PC-3 (cell line): ENCODE data around the gene RGS9BP. TPM values are rescaled to one million over a fixed set of nuclear protein-coding genes. Genes with fewer than 3 reads are reported as not detected.

Experiments used
- ATAC-seq: fragments of 200-7000 bp; cut with Tn5 transposase; 2 replicates; pipeline ENCODE4 v1.9.1; 2020; ENCODE audit warnings: mild to moderate bottlenecking, moderate library complexity
- BruUV-seq: library from RNA; stranded (reverse); fragments of 400-500 nt; replicated peaks from 2 replicates; lab custom pipeline; 2021; lab: Mats Ljungman, UMichigan
- CTCF ChIA-PET: fragments of 300-600 bp; sonication (Branson Sonifier 250); formaldehyde crosslinking; loops from one replicate; lab custom pipeline; 2022; ENCODE audit warnings: antibody characterized with exemption; lab: Charles Lee
- POLR2A ChIA-PET: fragments of 300-600 bp; sonication (Branson Sonifier 250); formaldehyde crosslinking; loops from one replicate; lab custom pipeline; 2022; ENCODE audit warnings: antibody characterized with exemption; ENCODE audit not compliant: unreplicated experiment; lab: Charles Lee
- DNase-seq: peaks from one replicate; pipeline ENCODE4 v3.0.0-alpha.2; 2015
- H2AFZ ChIP-seq: fragments of 300-600 bp; sonication (generic); 2 replicates; pipeline ENCODE4 v1.6.0; 2016; ENCODE audit warnings: antibody characterized with exemption, low read length
- H3F3A ChIP-seq: fragments of 300-600 bp; sonication (generic); one replicate; pipeline ENCODE4 v1.6.0; 2017; ENCODE audit warnings: antibody characterized with exemption, low read length, control low read depth, mild to moderate bottlenecking; ENCODE audit not compliant: unreplicated experiment
- H3K27ac ChIP-seq: fragments of 300-600 bp; sonication (generic); 2 replicates; pipeline ENCODE4 v1.5.1; 2016; ENCODE audit warnings: mild to moderate bottlenecking, low read length
- H3K27me3 ChIP-seq: fragments of 300-600 bp; sonication (generic); 2 replicates; pipeline ENCODE4 v1.6.1; 2016; ENCODE audit warnings: low read length, mixed read lengths
- H3K36me3 ChIP-seq: fragments of 300-600 bp; sonication (generic); 2 replicates; pipeline ENCODE4 v1.6.1; 2016; ENCODE audit warnings: low read depth, mixed run types, low read length, mixed read lengths
- H3K4me1 ChIP-seq: fragments of 300-600 bp; sonication (generic); 2 replicates; pipeline ENCODE4 v1.5.1; 2016; ENCODE audit warnings: low read length; ENCODE audit not compliant: insufficient read depth
- H3K4me2 ChIP-seq: fragments of 300-600 bp; sonication (generic); 2 replicates; pipeline ENCODE4 v1.6.0; 2016; ENCODE audit warnings: low read length
- H3K4me3 ChIP-seq: fragments of 300-600 bp; sonication (generic); 2 replicates; pipeline ENCODE4 v1.5.1; 2016; ENCODE audit warnings: mild to moderate bottlenecking, low read length, mixed read lengths
- H3K79me2 ChIP-seq: fragments of 300-600 bp; sonication (generic); 2 replicates; pipeline ENCODE4 v1.6.1; 2017; ENCODE audit warnings: low read length, mixed read lengths
- H3K9ac ChIP-seq: fragments of 300-600 bp; sonication (generic); 2 replicates; pipeline ENCODE4 v1.6.0; 2016; ENCODE audit warnings: mild to moderate bottlenecking, low read length
- H3K9me2 ChIP-seq: fragments of 300-600 bp; sonication (generic); replicated peaks from 2 replicates; pipeline ENCODE4 v1.6.1; 2016; ENCODE audit warnings: mixed run types, low read length, mixed read lengths
- H3K9me3 ChIP-seq: fragments of 300-600 bp; sonication (generic); 2 replicates; pipeline ENCODE4 v1.6.1; 2016; ENCODE audit warnings: low read length, mixed read lengths
- H4K20me1 ChIP-seq: fragments of 300-600 bp; sonication (generic); 2 replicates; pipeline ENCODE4 v1.6.1; 2016; ENCODE audit warnings: low read length, mixed read lengths
- EZH2 ChIP-seq: fragments of 300-600 bp; sonication (generic); IDR thresholded peaks from one replicate; pipeline ENCODE4 v1.6.1; 2017; ENCODE audit warnings: antibody characterized with exemption, mild to moderate bottlenecking, low read length; ENCODE audit not compliant: unreplicated experiment
- EZH2phosphoT487 ChIP-seq: fragments of 300-600 bp; sonication (generic); IDR thresholded peaks from 2 replicates; pipeline ENCODE4 v1.6.1; 2018; ENCODE audit warnings: mild to moderate bottlenecking, antibody characterized with exemption, low read length, borderline replicate concordance
- intact Hi-C: fragments of 100-400 bp; cut with micrococcal nuclease; formaldehyde crosslinking; loops from 2 replicates; pipeline ENCODE4 v1.9.0; 2023
- total RNA-seq: library from RNA; depleted of rRNA; stranded (reverse); fragments of >200 nt; gene quantifications from 2 replicates; pipeline ENCODE4 v1.2.3, GENCODE V29; 2014; rRNA removed
- TF ChIP-seq, protein P1 (sequence below): fragments of 300-600 bp; sonication (generic); conservative IDR thresholded peaks from 2 replicates; pipeline ENCODE4 v1.5.1; 2017; ENCODE audit warnings: antibody characterized with exemption, low read depth, mild to moderate bottlenecking, low read length

The RGS9BP gene
- total RNA-seq, 1 experiment from 2014 or later: 1.6 TPM

DNA sequence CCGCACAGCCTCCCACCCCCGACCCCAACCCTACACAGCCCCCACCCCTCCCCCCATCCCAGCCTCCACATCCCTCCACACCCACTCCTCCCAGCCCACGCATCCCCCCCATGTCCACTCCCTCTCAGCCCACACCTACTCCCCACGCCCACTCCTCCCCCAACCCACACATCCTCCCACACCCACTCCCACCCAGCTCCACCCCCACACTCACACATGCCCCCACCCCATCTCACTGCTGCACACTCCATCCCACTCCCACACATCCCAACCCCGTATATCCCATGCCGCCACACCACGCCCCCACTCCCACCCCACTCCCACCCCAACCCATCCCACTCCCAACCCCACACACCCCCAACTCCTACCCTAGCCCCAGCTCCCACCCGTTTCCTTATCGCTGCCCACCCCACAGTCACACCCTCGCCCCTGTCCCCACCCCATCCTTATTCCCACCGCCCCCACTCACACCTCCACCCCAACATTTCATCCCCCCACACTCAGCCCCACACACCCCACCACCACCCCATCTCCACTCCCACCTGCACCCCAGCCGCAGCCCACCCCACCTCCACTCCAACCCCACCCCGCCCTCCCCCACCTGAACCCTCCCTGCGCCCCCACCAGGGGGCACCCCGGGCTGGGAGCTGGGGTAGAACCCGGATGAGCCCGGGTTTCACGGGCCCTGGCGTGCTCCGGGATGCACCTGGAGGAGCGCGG is 44.7 kb downstream of the RGS9BP start:
- no peaks in the 10 kb centered on the region for H3K36me3 ChIP-seq
- H3K9ac ChIP-seq: no peak overlapping the region
- H3K4me3 ChIP-seq: no peak overlapping the region
- H3K79me2 ChIP-seq: no peaks in the 10 kb centered on the region
- H3K9me2 ChIP-seq: no peaks in the 10 kb centered on the region
- no TSS peak for BruUV-seq
- POLR2A ChIA-PET: no interaction called here
- no peak overlapping the region for H3K4me2 ChIP-seq
- intact Hi-C loops: no loop called here
- CTCF ChIA-PET: no interaction called here
- DNase-seq (no peak), ATAC-seq (no peak)
- no peaks in the 10 kb centered on the region for H3K27me3 ChIP-seq
- no peak for TF ChIP-seq EZH2
- TF ChIP-seq, protein P1, sequence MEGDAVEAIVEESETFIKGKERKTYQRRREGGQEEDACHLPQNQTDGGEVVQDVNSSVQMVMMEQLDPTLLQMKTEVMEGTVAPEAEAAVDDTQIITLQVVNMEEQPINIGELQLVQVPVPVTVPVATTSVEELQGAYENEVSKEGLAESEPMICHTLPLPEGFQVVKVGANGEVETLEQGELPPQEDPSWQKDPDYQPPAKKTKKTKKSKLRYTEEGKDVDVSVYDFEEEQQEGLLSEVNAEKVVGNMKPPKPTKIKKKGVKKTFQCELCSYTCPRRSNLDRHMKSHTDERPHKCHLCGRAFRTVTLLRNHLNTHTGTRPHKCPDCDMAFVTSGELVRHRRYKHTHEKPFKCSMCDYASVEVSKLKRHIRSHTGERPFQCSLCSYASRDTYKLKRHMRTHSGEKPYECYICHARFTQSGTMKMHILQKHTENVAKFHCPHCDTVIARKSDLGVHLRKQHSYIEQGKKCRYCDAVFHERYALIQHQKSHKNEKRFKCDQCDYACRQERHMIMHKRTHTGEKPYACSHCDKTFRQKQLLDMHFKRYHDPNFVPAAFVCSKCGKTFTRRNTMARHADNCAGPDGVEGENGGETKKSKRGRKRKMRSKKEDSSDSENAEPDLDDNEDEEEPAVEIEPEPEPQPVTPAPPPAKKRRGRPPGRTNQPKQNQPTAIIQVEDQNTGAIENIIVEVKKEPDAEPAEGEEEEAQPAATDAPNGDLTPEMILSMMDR: no peak
- TF ChIP-seq EZH2phosphoT487: no peak
- H2AFZ ChIP-seq: no peak overlapping the region
- no peak overlapping the region for H3K27ac ChIP-seq
- no peaks in the 10 kb centered on the region for H4K20me1 ChIP-seq
- no peaks in the 10 kb centered on the region for H3K4me1 ChIP-seq
- H3F3A ChIP-seq: no peaks in the 10 kb centered on the region
- H3K9me3 ChIP-seq: no peaks in the 10 kb centered on the region

DNA sequence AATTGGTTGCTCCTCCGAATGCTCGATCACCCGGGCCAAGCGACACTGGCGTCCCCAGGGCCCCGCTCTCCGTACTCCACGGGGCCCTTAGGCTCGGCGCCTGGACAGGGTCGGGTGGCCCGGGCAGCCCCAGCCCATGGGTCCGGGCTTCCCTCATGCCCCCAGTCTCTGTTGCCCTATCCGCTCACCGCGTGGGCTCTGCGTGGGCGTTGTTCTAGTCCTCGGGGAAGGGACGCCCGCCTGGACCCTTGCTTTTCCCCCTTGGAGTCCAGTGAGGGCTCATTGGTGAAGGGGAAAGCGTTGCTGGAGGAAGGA is 45.2 kb downstream of the RGS9BP start:
- H4K20me1 ChIP-seq: no peaks in the 10 kb centered on the region
- H2AFZ ChIP-seq: no peak overlapping the region
- DNase-seq: no peak
- TF ChIP-seq, protein P1: no peak
- no TSS peak for BruUV-seq
- no peak overlapping the region for H3K4me2 ChIP-seq
- POLR2A ChIA-PET: no interaction called here
- H3K27me3 ChIP-seq: no peaks in the 10 kb centered on the region
- no peaks in the 10 kb centered on the region for H3K36me3 ChIP-seq
- H3K4me3 ChIP-seq: no peak overlapping the region
- no peaks in the 10 kb centered on the region for H3F3A ChIP-seq
- intact Hi-C loops: no loop called here
- H3K4me1 ChIP-seq: no peaks in the 10 kb centered on the region
- H3K27ac ChIP-seq: no peak overlapping the region
- no peaks in the 10 kb centered on the region for H3K79me2 ChIP-seq
- CTCF ChIA-PET: no interaction called here
- no peak overlapping the region for H3K9ac ChIP-seq
- no peak for ATAC-seq
- H3K9me2 ChIP-seq: no peaks in the 10 kb centered on the region
- no peaks in the 10 kb centered on the region for H3K9me3 ChIP-seq

Other genes starting within 250 kb of the RGS9BP start
- 165 and 203 TPM in 2 replicates for gene PDCD5, start 94.7 kb upstream of the RGS9BP start, total RNA-seq
- gene ANKRD27, start 668 bp upstream of the RGS9BP start, total RNA-seq: 14.3 and 17.0 TPM in 2 replicates
- gene NUDT19, start 16.0 kb downstream of the RGS9BP start, total RNA-seq: 13.3 TPM in 2 replicates
- gene TDRD12, start 43.9 kb downstream of the RGS9BP start, total RNA-seq: 0.23 TPM in 1 of 2 replicates, not detected in the other
- gene SLC7A9, start 193.9 kb downstream of the RGS9BP start, total RNA-seq: not detected in 2 replicates